Adrenal gland (tissue), 5 donors: ENCODE results near the gene LRRC66.

ENCODE experiments used
- CTCF ChIP-seq, 6 experiments: fragments of 450-650 bp in 4 of 6; fragments of 200-600 bp in 2 of 6; sonication (generic) in 1 of 6; IDR thresholded peaks; 1 replicate in 5 of 6; 2 replicates in 1 of 6; pipeline versions ENCODE4 v1.5.1 to v1.8.0; 2016 to 2021; ENCODE audit warnings: antibody characterized with exemption in 6 of 6, mild to moderate bottlenecking in 2 of 6, moderate library complexity in 1 of 6
- POLR2A ChIP-seq, 2 donors: fragments of 450-650 bp; IDR thresholded peaks; one replicate each; pipeline ENCODE4 v1.6.1; 2017; ENCODE audit warnings: antibody characterized with exemption in 2 of 2, mild to moderate bottlenecking in 2 of 2, moderate library complexity in 1 of 2
- donor health status: DM: no; HTN: no; CAD: no.

- TF ChIP-seq CTCF (IDR thresholded peaks at IDR 0.05): no peak
- no peak for TF ChIP-seq POLR2A (IDR thresholded peaks at IDR 0.05)
Observed at GRCh38 chr4:52017814-52018213, 2.3 kb downstream of the LRRC66 start.
